Suprapubic skin (tissue), 4 donors: Measurements from ENCODE around the gene IQCH. TPM values are rescaled to one million over a fixed set of nuclear protein-coding genes. Genes with fewer than 3 reads are reported as not detected.

ENCODE experiments used
- DNase-seq, 2 donors: peaks; one replicate each; pipeline ENCODE4 v3.0.0-alpha.2; 2019; ENCODE audit warnings: low spot score in 2 of 2
- H3K27ac ChIP-seq: fragments of 200-600 bp; sonication (generic); one replicate; pipeline ENCODE4 v1.5.1; 2019
- H3K27me3 ChIP-seq: fragments of 200-600 bp; sonication (generic); one replicate; pipeline ENCODE4 v1.5.1; 2019
- H3K36me3 ChIP-seq: fragments of 200-600 bp; sonication (generic); one replicate; pipeline ENCODE4 v1.5.1; 2019
- H3K4me1 ChIP-seq: fragments of 200-600 bp; sonication (generic); one replicate; pipeline ENCODE4 v1.5.1; 2019
- H3K4me3 ChIP-seq: fragments of 200-600 bp; sonication (generic); one replicate; pipeline ENCODE4 v1.5.1; 2019; ENCODE audit warnings: mild to moderate bottlenecking
- H3K9me3 ChIP-seq: fragments of 200-600 bp; sonication (generic); one replicate; pipeline ENCODE4 v1.5.1; 2019
- EP300 ChIP-seq: sonication (generic); formaldehyde crosslinking; IDR thresholded peaks from one replicate; pipeline ENCODE4 v1.6.1; 2017; ENCODE audit warnings: antibody characterized with exemption
- POLR2A ChIP-seq, 2 donors: fragments of 450-650 bp; IDR thresholded peaks; one replicate each; pipeline ENCODE4 v1.6.1; 2017; ENCODE audit warnings: antibody characterized with exemption in 2 of 2, mild to moderate bottlenecking in 2 of 2, moderate library complexity in 2 of 2
- POLR2AphosphoS5 ChIP-seq, 3 donors: sonication (generic); formaldehyde crosslinking; IDR thresholded peaks; one replicate each; pipeline ENCODE4 v1.6.1; 2017; ENCODE audit warnings: antibody characterized with exemption in 3 of 3
- WGBS: methylation state at CpG from one replicate; pipeline ENCODE4 v1.1.5; 2018; 5-methylcytosine and 5-hydroxymethylcytosine counted together
- total RNA-seq, 4 donors: library from RNA; depleted of rRNA; stranded (reverse); fragments of >200 nt; gene quantifications; one replicate each; pipeline ENCODE4 v1.1.0, GENCODE V29; 2016
- TF ChIP-seq, protein P1 (sequence below), 2 donors: fragments of 200-600 bp in 1 of 2; fragments of 450-650 bp in 1 of 2; sonication (generic) in 1 of 2; IDR thresholded peaks; one replicate each; pipeline ENCODE4 v1.5.1; 2016 to 2019; ENCODE audit warnings: antibody characterized with exemption in 2 of 2, mild to moderate bottlenecking in 1 of 2, moderate library complexity in 1 of 2

Gene IQCH
- total RNA-seq, 4 donors from 2014 or later: 1.4 to 3.1 (median 2.2) TPM

DNA sequence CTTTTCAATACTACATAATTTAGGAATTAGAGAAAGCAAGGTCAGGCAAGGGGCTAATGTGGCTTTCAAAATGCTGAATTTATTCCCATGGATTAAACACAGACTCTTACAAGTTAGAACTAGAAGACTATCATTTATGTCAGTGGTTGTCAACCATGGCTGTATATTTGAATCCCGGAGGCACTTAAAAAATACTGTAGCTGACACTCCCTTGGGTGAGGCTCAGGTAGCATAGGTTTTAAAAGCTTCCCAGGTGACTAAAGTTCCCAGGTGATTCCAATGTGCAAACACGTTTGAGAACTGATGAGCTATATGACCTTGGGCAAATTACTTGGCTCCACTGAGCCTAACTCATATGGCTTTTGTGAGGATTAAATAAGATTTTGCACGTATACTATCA lies 29.7 kb upstream of the IQCH start:
- DNase-seq: no peak

DNA sequence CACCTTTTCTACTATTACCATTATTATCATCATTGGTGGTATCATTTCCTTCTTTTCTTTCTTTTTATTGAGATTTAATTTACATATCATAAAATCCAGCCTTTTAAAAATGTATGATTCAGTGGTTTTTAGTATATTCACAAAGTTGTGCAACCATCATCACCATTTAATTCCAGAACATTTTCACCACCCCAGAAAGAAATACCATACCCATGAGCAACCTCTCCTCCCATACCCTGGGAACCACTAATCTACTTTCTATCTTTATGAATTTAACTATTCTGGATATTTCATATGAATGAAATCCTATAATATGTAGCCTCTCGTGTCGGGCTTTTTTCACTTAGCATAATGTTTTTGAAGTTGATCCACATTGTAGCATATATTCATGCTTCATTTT lies 29.2 kb upstream of the IQCH start:
- DNase-seq: no peak
- Histone ChIP-seq H3K4me3 (no peak overlapping the region), H3K9me3 (no peaks in the 10 kb centered on the region), H3K36me3 (peaks cover 18% of the 10 kb centered on the region), H3K27me3 (no peaks in the 10 kb centered on the region), H3K27ac (no peak overlapping the region), H3K4me1 (peaks cover 4% of the 10 kb centered on the region)
- TF ChIP-seq, protein P1, sequence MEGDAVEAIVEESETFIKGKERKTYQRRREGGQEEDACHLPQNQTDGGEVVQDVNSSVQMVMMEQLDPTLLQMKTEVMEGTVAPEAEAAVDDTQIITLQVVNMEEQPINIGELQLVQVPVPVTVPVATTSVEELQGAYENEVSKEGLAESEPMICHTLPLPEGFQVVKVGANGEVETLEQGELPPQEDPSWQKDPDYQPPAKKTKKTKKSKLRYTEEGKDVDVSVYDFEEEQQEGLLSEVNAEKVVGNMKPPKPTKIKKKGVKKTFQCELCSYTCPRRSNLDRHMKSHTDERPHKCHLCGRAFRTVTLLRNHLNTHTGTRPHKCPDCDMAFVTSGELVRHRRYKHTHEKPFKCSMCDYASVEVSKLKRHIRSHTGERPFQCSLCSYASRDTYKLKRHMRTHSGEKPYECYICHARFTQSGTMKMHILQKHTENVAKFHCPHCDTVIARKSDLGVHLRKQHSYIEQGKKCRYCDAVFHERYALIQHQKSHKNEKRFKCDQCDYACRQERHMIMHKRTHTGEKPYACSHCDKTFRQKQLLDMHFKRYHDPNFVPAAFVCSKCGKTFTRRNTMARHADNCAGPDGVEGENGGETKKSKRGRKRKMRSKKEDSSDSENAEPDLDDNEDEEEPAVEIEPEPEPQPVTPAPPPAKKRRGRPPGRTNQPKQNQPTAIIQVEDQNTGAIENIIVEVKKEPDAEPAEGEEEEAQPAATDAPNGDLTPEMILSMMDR (IDR thresholded peaks at IDR 0.05): no peak
- TF ChIP-seq EP300 (no peak), POLR2AphosphoS5 (IDR thresholded peaks at IDR 0.05) (no peak), POLR2A (IDR thresholded peaks at IDR 0.05) (no peak)
- WGBS: 69% methylated on average over 2 of the region's 2 CpGs

More for the DNA sequence above, 29.7 kb upstream of the IQCH start:
- Histone ChIP-seq H3K4me1 (peaks cover 4% of the 10 kb centered on the region), H3K9me3 (no peaks in the 10 kb centered on the region), H3K27ac (no peak overlapping the region), H3K4me3 (no peak overlapping the region), H3K36me3 (peaks cover 14% of the 10 kb centered on the region), H3K27me3 (no peaks in the 10 kb centered on the region)
- WGBS: 70% methylated on average over 3 of the region's 3 CpGs
- TF ChIP-seq POLR2AphosphoS5 (IDR thresholded peaks at IDR 0.05): no peak
- no peak for TF ChIP-seq POLR2A (IDR thresholded peaks at IDR 0.05)
- TF ChIP-seq EP300: no peak
- TF ChIP-seq, protein P1 (IDR thresholded peaks at IDR 0.05): no peak

DNA sequence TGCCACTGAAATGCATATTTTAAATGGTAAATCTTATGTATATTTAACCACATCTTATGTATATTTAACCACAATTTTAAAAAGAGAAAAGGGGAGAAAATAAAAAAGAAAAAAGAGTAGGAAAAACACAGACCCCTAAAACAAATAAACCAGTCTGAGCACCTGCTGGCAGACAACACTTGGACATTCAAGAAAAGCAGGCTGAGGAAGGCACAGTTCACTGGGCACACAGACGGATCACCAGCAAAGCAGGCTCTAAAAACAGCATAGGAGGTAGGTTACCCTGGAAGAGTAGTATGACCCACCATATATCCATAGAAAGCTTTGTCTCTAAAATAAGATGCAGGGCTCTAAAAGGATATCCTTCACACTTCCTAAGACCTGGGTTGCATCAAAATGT lies 27.2 kb upstream of the IQCH start:
- Histone ChIP-seq H3K4me1 (peaks cover 4% of the 10 kb centered on the region), H3K36me3 (peaks cover 32% of the 10 kb centered on the region), H3K9me3 (no peaks in the 10 kb centered on the region), H3K27me3 (no peaks in the 10 kb centered on the region), H3K4me3 (no peak overlapping the region), H3K27ac (no peak overlapping the region)
- TF ChIP-seq POLR2A (IDR thresholded peaks at IDR 0.05) (no peak), POLR2AphosphoS5 (IDR thresholded peaks at IDR 0.05) (no peak), EP300 (no peak)
- TF ChIP-seq, protein P1 (IDR thresholded peaks at IDR 0.05): no peak
- DNase-seq: no peak
- 78% methylated on average over 1 of the region's 1 CpG for WGBS

DNA sequence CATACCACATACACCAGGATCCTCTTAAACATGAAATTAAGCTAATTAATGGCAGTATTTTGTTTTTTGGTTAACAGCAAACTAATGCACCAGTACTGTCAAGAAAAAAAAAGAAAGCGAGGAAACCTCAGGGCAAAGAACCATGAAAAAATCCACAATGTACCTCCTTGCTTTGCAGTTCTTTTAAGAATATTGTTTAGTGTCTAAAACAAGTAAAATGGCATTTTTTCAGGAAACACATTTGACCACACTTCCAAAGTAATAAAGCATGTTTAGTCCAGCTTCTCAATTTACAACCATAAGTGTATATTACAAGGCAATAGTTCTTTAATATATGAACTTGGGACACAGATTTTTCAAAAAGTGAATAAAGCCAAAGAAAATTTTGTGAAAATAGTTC lies 26.7 kb upstream of the IQCH start:
- peaks cover 4% of the 10 kb centered on the region for H3K4me1 ChIP-seq
- DNase-seq: no peak
- H3K27ac ChIP-seq: no peak overlapping the region
- TF ChIP-seq POLR2A (IDR thresholded peaks at IDR 0.05) (no peak), POLR2AphosphoS5 (IDR thresholded peaks at IDR 0.05) (no peak)
- H3K36me3 ChIP-seq: peaks cover 32% of the 10 kb centered on the region
- H3K9me3 ChIP-seq: no peaks in the 10 kb centered on the region
- H3K27me3 ChIP-seq: no peaks in the 10 kb centered on the region
- no peak overlapping the region for H3K4me3 ChIP-seq
- WGBS: 97% methylated on average over 1 of the region's 1 CpG

DNA sequence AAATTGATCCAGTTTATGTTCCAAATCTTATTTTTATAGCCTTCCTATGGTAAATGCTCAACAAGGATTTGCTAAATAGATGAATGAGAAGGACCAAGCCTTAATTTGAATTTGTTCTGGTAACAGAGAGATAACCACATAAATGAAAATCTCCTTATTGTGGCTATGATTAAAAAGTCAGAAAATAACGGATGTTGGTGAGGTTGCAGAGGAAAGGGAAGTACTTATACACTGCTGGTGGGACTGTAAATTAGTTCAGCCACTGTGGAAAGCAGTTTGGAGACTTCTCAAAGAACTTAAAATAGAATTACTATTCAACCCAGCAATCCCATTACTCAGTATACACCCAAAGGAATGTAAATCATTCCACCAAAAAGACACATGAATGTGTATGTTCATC lies 26.3 kb upstream of the IQCH start:
- 60% methylated on average over 1 of the region's 1 CpG for WGBS
- Histone ChIP-seq H3K4me3 (no peak overlapping the region), H3K36me3 (peaks cover 36% of the 10 kb centered on the region), H3K27me3 (no peaks in the 10 kb centered on the region), H3K9me3 (no peaks in the 10 kb centered on the region), H3K27ac (no peak overlapping the region), H3K4me1 (peaks cover 4% of the 10 kb centered on the region)
- no peak for DNase-seq
- no peak for TF ChIP-seq EP300
- TF ChIP-seq POLR2A (IDR thresholded peaks at IDR 0.05): no peak
- no peak for TF ChIP-seq POLR2AphosphoS5 (IDR thresholded peaks at IDR 0.05)
- TF ChIP-seq, protein P1 (IDR thresholded peaks at IDR 0.05): no peak

DNA sequence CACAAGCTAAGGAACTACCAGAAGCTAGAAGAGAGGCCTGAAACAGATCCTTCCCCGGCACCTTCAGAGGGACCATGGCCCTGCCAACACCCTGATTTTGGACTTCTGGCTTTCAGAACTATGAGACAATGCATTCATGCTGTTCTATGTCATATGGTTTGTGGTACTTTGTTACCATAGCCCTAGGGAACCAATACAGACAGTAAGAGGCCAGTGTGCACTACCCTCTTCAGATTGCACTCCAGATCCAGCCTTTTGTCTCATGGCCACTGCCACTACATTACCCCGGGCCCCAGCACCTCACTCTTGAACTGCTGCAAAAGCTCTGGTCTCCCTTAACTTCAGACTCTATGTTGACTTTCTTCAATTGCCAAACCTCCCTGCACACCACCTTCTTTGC lies 24.1 kb upstream of the IQCH start:
- Histone ChIP-seq H3K36me3 (peaks cover 42% of the 10 kb centered on the region), H3K27ac (no peak overlapping the region), H3K4me3 (no peak overlapping the region), H3K4me1 (no peaks in the 10 kb centered on the region), H3K27me3 (no peaks in the 10 kb centered on the region), H3K9me3 (no peaks in the 10 kb centered on the region)
- no peak for DNase-seq
- no peak for TF ChIP-seq POLR2AphosphoS5 (IDR thresholded peaks at IDR 0.05)
- no peak for TF ChIP-seq EP300
- TF ChIP-seq, protein P1 (IDR thresholded peaks at IDR 0.05): no peak
- no peak for TF ChIP-seq POLR2A (IDR thresholded peaks at IDR 0.05)
- 91% methylated on average over 2 of the region's 2 CpGs for WGBS
